CD4-positive, alpha-beta T cell treated with Interleukin-15 for 1 hour (primary cell): Measurements from ENCODE around the gene ALAS1.
A peak's percentile ranks its signal among the peaks of the same experiment; 100 is the strongest.

Experiments used
- DNase-seq: peaks from one replicate; pipeline ENCODE4 v3.0.0-alpha.2; 2020

The ALAS1 gene

GRCh38 chr3:52223449-52224408 is 25.8 kb downstream of the ALAS1 start:
- no peak for DNase-seq

- peak; percentile 81 for DNase-seq
Observed at GRCh38 chr3:52225452-52226228, 27.7 kb downstream of the ALAS1 start, which contains the start of gene TLR9. Gene TLR9 (minus strand): TSS chr3:52225645. CDS start chr3:52225529, 116 bp downstream.

GRCh38 chr3:52226229-52226817 is 28.4 kb downstream of the ALAS1 start:
- DNase-seq: peak; percentile 13

GRCh38 chr3:52227117-52227516 is 29.2 kb downstream of the ALAS1 start:
- DNase-seq: peak; percentile 12

- DNase-seq: peak; percentile 4
Observed at GRCh38 chr3:52227766-52228165, 29.8 kb downstream of the ALAS1 start.

GRCh38 chr3:52228266-52228665 is 30.3 kb downstream of the ALAS1 start:
- DNase-seq: peak; percentile 1

GRCh38 chr3:52228751-52229291 is 30.9 kb downstream of the ALAS1 start:
- DNase-seq: peak; percentile 13

GRCh38 chr3:52229656-52230055 is 31.7 kb downstream of the ALAS1 start:
- DNase-seq: no peak

GRCh38 chr3:52230461-52230860 is 32.5 kb downstream of the ALAS1 start:
- DNase-seq: peak; percentile 16

GRCh38 chr3:52230889-52231499 is 33.0 kb downstream of the ALAS1 start:
- DNase-seq: no peak

- peak; percentile 83 for DNase-seq
Observed at GRCh38 chr3:52231502-52232278, 33.7 kb downstream of the ALAS1 start.

GRCh38 chr3:52232279-52233107 is 34.5 kb downstream of the ALAS1 start:
- no peak for DNase-seq

- DNase-seq: no peak
Observed at GRCh38 chr3:52233108-52233591, 35.2 kb downstream of the ALAS1 start.

- no peak for DNase-seq
Observed at GRCh38 chr3:52233968-52234367, 36.0 kb downstream of the ALAS1 start.

- no peak for DNase-seq
Observed at GRCh38 chr3:52234516-52235447, 36.8 kb downstream of the ALAS1 start.

- no peak for DNase-seq
Observed at GRCh38 chr3:52236424-52236886, 38.5 kb downstream of the ALAS1 start.

GRCh38 chr3:52237006-52237656 is 39.2 kb downstream of the ALAS1 start:
- DNase-seq: peak; percentile 10

- peak; percentile 67 for DNase-seq
Observed at GRCh38 chr3:52237657-52238172, 39.8 kb downstream of the ALAS1 start.
